ENCODE results near the gene MTHFD2L. TPM values are rescaled to one million over a fixed set of nuclear protein-coding genes. Genes with fewer than 3 reads are reported as not detected.

The MTHFD2L gene
- total RNA-seq, 4 donors from 2014 or later, result 22.3 to 30.8 (median 27.0) TPM

DNA sequence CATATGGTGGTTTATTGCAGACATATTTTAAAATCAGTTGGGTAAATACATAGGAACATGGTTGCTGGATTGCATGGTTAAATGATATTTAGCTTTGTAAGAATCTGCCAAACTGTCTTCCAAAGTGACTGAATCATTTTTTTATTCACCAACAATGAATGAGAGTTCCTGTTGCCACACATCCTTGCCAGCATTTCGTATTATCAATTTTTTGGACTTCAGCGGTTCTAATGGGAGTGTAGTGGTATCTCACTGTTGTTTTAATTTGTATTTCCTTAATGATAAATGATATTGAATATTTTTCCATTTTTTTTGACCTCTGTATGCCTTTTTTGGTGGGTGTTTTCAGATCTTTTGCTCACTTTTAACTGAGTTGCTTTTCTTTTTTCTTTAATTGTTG, 1.4 kb upstream of the MTHFD2L start:
- TF ChIP-seq, protein P1, sequence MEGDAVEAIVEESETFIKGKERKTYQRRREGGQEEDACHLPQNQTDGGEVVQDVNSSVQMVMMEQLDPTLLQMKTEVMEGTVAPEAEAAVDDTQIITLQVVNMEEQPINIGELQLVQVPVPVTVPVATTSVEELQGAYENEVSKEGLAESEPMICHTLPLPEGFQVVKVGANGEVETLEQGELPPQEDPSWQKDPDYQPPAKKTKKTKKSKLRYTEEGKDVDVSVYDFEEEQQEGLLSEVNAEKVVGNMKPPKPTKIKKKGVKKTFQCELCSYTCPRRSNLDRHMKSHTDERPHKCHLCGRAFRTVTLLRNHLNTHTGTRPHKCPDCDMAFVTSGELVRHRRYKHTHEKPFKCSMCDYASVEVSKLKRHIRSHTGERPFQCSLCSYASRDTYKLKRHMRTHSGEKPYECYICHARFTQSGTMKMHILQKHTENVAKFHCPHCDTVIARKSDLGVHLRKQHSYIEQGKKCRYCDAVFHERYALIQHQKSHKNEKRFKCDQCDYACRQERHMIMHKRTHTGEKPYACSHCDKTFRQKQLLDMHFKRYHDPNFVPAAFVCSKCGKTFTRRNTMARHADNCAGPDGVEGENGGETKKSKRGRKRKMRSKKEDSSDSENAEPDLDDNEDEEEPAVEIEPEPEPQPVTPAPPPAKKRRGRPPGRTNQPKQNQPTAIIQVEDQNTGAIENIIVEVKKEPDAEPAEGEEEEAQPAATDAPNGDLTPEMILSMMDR (IDR thresholded peaks at IDR 0.05), result no peak
- no peak for DNase-seq
- 89 to 91% methylated on average over 2 of the region's 2 CpGs for WGBS, 2 donors
- no peaks in the 10 kb centered on the region for H3K36me3 ChIP-seq
- no peak overlapping the region for H3K4me3 ChIP-seq (replicated peaks in 1 of 3)
- no peak overlapping the region for H3K27ac ChIP-seq
- H3K4me1 ChIP-seq, result peaks cover 1 to 12% of the 10 kb centered on the region in 2 donors
- intact Hi-C loops (cut with DNase I), result no loop called here
- no peaks in the 10 kb centered on the region for H3K9me3 ChIP-seq
- no peaks in the 10 kb centered on the region for H3K27me3 ChIP-seq

GRCh38 chr4:74157154-74157553, 764 bp upstream of the MTHFD2L start:
- no peak for DNase-seq
- Histone ChIP-seq H3K4me3 (replicated peaks in 1 of 3) (peak overlapping the region in 1 of 3 donors; percentile 20), H3K4me1 (peaks cover 4 to 17% of the 10 kb centered on the region in 2 donors), H3K27me3 (no peaks in the 10 kb centered on the region), H3K27ac (peak overlapping the region; percentile 38 to 85 (median 83)), H3K9me3 (no peaks in the 10 kb centered on the region), H3K36me3 (no peaks in the 10 kb centered on the region)
- intact Hi-C loops (cut with DNase I), result no loop called here
- TF ChIP-seq POLR2A (IDR thresholded peaks at IDR 0.05), result no peak
- TF ChIP-seq, protein P1 (IDR thresholded peaks at IDR 0.05), result no peak
- 19 to 30% methylated on average over 2 of the region's 2 CpGs for WGBS, 2 donors

DNA sequence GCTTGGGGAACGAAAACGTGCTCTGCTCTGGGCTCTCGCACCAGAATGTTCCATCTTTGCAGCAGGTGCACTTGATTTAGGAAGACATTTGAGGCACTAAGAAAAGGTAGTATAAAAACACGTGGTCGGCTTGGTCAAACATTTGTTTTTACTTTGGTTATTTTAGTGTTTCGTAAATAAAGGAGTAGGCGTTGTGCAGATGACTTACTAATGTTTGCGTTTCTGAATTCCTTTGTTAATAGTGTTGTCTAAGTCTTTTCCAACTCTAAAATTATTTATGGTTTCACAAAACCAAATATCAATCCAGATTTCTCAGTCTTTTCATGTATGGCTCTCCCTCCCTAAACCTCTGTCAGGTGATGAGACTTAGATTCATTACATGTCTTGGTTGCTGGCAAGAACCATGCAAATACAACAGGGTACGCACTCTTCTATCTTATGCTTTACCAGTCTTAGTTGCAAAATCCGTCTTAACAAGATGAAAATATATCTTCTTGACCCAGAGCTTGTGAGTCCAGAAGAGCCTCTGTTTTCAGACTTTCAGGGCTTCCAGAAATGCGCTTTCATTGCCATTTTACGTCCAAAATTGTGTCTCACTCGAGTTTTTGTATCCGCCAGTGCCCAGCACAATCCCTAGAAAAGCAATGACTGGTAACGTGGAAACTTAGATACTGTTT, 686 bp downstream of the MTHFD2L start:
- Histone ChIP-seq H3K27ac (peak overlapping the region in 2 of 3 donors; percentile 83 to 85), H3K36me3 (no peaks in the 10 kb centered on the region), H3K4me3 (replicated peaks in 1 of 3) (peak overlapping the region; percentile 1 to 52 (median 38)), H3K4me1 (peaks cover 4 to 17% of the 10 kb centered on the region in 2 donors), H3K27me3 (no peaks in the 10 kb centered on the region), H3K9me3 (no peaks in the 10 kb centered on the region)
- 22% methylated on average over 15 of the region's 15 CpGs for WGBS, 2 donors
- intact Hi-C loops (cut with DNase I), result no loop called here
- TF ChIP-seq POLR2A (IDR thresholded peaks at IDR 0.05), result no peak
- TF ChIP-seq, protein P1 (IDR thresholded peaks at IDR 0.05), result no peak
- DNase-seq, result no peak

DNA sequence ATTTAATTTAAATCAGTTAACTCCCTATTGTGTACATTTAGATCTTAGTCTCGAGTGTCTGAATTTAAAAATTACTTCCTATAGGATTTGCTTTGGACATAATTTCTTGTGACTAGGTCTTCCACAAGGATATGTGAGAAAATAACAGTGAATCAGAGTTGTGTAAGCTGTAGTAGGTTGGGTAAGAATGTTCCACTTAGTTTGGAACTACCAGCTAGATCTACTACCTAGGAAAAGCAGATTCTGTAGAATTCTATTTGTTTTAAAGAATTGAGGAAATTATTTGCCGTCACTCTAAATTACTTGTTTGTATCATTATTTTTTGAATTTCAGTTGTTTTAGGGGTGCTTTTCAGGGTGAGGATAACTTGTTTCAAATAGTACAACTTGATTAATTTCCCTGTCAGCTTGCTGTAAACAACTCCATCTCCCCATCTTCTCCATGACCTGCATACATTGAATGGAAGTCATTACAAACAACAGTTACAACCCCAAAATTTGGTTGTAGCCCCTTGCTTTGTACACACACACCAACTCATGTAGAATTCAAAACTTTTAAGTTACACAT, 1.3 kb downstream of the MTHFD2L start:
- intact Hi-C loops (cut with DNase I), result no loop called here
- no peak for DNase-seq
- H3K36me3 ChIP-seq, result no peaks in the 10 kb centered on the region
- peak overlapping the region in 1 of 3 donors; percentile 52 for H3K4me3 ChIP-seq (replicated peaks in 1 of 3)
- H3K9me3 ChIP-seq, result no peaks in the 10 kb centered on the region
- no peak overlapping the region for H3K27ac ChIP-seq
- no peaks in the 10 kb centered on the region for H3K27me3 ChIP-seq
- TF ChIP-seq, protein P1 (IDR thresholded peaks at IDR 0.05), result no peak
- no peak for TF ChIP-seq POLR2A (IDR thresholded peaks at IDR 0.05)
- H3K4me1 ChIP-seq, result peaks cover 4 to 17% of the 10 kb centered on the region in 2 donors
- 72 to 77% methylated on average over 2 of the region's 2 CpGs for whole genome bisulfite sequencing, 2 donors
